Natural killer cell (primary cell): ENCODE results near the gene KCTD16. TPM values are rescaled to one million over a fixed set of nuclear protein-coding genes. Genes with fewer than 3 reads are reported as not detected.

ENCODE experiments used
- ATAC-seq, 3 donors: fragments of 150-1000 bp in 2 of 3; fragments of 200-7000 bp in 1 of 3; cut with Tn5 transposase; 1 replicate in 1 of 3; 2 replicates in 2 of 3; pipeline ENCODE4 v1.10.0; 2021; ENCODE audit warnings: mild to moderate bottlenecking in 2 of 3, moderate library complexity in 2 of 3
- DNase-seq, 2 donors: peaks; one replicate each; pipeline versions ENCODE4 v3.0.0 to v3.0.0-alpha.2; 2013 to 2021; ENCODE audit warnings: mixed read lengths in 1 of 2
- H3K27ac ChIP-seq: one replicate; pipeline ENCODE4 v1.5.1; 2013; ENCODE audit warnings: mild to moderate bottlenecking, low read length
- H3K27me3 ChIP-seq: one replicate; pipeline ENCODE4 v1.6.1; 2013; ENCODE audit warnings: low read length; ENCODE audit not compliant: control insufficient read depth, insufficient read depth
- H3K36me3 ChIP-seq: one replicate; pipeline ENCODE4 v1.6.1; 2013; ENCODE audit warnings: low read length; ENCODE audit not compliant: control insufficient read depth, insufficient read depth
- H3K4me1 ChIP-seq: one replicate; pipeline ENCODE4 v1.6.1; 2013; ENCODE audit warnings: low read length; ENCODE audit not compliant: control insufficient read depth, insufficient read depth
- H3K4me3 ChIP-seq: one replicate; pipeline ENCODE4 v1.5.1; 2013; ENCODE audit warnings: low read length
- H3K9me3 ChIP-seq: one replicate; pipeline ENCODE4 v1.6.1; 2013; ENCODE audit warnings: low read length; ENCODE audit not compliant: control insufficient read depth, insufficient read depth
- H3K27ac Mint-ChIP-seq, 2 donors: one replicate each; pipeline ENCODE4 v1.8.0; 2022; ENCODE audit warnings: mild to moderate bottlenecking in 2 of 2, mixed read lengths in 2 of 2, moderate library complexity in 1 of 2
- H3K27me3 Mint-ChIP-seq, 2 donors: one replicate each; pipeline ENCODE4 v1.8.0; 2022; ENCODE audit warnings: low read depth in 2 of 2, mixed read lengths in 2 of 2
- H3K36me3 Mint-ChIP-seq: one replicate; pipeline ENCODE4 v1.8.0; 2022; ENCODE audit warnings: mixed read lengths
- H3K4me1 Mint-ChIP-seq, 2 donors: one replicate each; pipeline ENCODE4 v1.8.0; 2022; ENCODE audit warnings: mixed read lengths in 2 of 2
- H3K4me3 Mint-ChIP-seq: one replicate; pipeline ENCODE4 v1.8.0; 2022; ENCODE audit warnings: mild to moderate bottlenecking, moderate library complexity, mixed read lengths
- H3K9me3 Mint-ChIP-seq, 2 donors: one replicate each; pipeline ENCODE4 v1.8.0; 2022; ENCODE audit warnings: mixed read lengths in 2 of 2
- WGBS: methylation state at CpG from one replicate; pipeline ENCODE4 v1.1.7; 2013; ENCODE audit warnings: missing lambda C conversion rate; ENCODE audit not compliant: insufficient coverage; 5-methylcytosine and 5-hydroxymethylcytosine counted together
- intact Hi-C: fragments of 100-400 bp; cut with micrococcal nuclease; formaldehyde crosslinking; loops from one replicate; pipeline ENCODE4 v1.14.2; 2022
- total RNA-seq, 4 donors: library from RNA; stranded (reverse); fragments of 120-200 nt in 1 of 4; gene quantifications; one replicate each; pipeline versions ENCODE4 v1.2.3 to v1.2.4, GENCODE V29; 2013 to 2022
- TF ChIP-seq, protein P1 (sequence below): fragments of 200-600 bp; IDR thresholded peaks from one replicate; pipeline ENCODE4 v1.8.0; 2022; ENCODE audit warnings: antibody characterized with exemption

The KCTD16 gene
- total RNA-seq, 3 donors from 2014 or later (not counting 1 experiment from before 2014, with no cell fraction given) = 0.16 TPM; not detected in 2

DNA sequence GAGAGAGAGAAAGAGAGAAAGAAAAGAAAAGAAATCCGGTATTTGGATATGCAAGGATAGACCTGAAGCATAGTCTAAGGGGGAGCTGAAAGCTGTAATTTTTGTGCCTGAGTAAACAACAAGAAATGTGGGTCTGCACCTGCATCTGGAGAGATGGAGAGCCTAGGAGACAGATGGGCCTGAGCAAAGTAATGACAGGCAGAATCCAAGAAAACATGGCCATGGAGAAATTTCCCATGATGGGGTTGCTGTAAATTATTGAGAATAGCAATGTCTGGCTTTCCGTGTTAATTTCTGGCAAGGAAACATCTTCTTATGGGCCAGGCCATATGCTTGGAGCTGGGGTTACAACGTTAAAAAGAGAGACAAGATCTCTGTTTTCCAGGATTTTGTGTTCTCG is 40.4 kb upstream of the KCTD16 start:
- H3K4me3 Mint-ChIP-seq = no peak overlapping the region
- H3K4me1 ChIP-seq = no peaks in the 10 kb centered on the region
- H3K27ac Mint-ChIP-seq = no peak overlapping the region
- 96% methylated on average over 3 of the region's 4 CpGs for WGBS
- peaks cover 13 to 19% of the 10 kb centered on the region in 2 donors for H3K27me3 Mint-ChIP-seq
- H3K9me3 Mint-ChIP-seq = no peaks in the 10 kb centered on the region
- DNase-seq (no peak), ATAC-seq (no peak)
- H3K36me3 ChIP-seq = no peaks in the 10 kb centered on the region
- intact Hi-C loops = no loop called here
- no peaks in the 10 kb centered on the region for H3K9me3 ChIP-seq
- H3K36me3 Mint-ChIP-seq = no peaks in the 10 kb centered on the region
- H3K4me3 ChIP-seq = no peak overlapping the region
- no peaks in the 10 kb centered on the region for H3K27me3 ChIP-seq
- no peak overlapping the region for H3K27ac ChIP-seq
- TF ChIP-seq, protein P1, sequence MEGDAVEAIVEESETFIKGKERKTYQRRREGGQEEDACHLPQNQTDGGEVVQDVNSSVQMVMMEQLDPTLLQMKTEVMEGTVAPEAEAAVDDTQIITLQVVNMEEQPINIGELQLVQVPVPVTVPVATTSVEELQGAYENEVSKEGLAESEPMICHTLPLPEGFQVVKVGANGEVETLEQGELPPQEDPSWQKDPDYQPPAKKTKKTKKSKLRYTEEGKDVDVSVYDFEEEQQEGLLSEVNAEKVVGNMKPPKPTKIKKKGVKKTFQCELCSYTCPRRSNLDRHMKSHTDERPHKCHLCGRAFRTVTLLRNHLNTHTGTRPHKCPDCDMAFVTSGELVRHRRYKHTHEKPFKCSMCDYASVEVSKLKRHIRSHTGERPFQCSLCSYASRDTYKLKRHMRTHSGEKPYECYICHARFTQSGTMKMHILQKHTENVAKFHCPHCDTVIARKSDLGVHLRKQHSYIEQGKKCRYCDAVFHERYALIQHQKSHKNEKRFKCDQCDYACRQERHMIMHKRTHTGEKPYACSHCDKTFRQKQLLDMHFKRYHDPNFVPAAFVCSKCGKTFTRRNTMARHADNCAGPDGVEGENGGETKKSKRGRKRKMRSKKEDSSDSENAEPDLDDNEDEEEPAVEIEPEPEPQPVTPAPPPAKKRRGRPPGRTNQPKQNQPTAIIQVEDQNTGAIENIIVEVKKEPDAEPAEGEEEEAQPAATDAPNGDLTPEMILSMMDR = no peak
- no peaks in the 10 kb centered on the region for H3K4me1 Mint-ChIP-seq

DNA sequence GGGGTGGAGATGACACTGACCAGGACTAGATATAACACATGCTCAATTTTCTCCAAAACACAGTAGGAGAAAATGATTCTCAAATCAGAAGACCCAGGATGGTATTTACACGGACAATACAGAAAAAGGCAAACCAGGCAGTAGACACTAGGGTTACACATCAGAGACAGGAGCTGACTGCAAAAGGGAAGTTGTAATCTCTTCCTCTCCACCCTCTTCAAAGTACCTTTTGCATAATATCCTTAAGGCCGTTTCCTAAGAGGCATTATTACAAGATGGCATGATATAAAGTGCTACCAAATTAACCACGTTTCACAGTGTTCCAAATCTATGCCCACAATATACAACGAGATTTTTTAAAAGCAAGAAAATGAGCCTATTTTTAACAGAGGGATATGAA is 39.4 kb upstream of the KCTD16 start:
- no peaks in the 10 kb centered on the region for H3K9me3 Mint-ChIP-seq
- TF ChIP-seq, protein P1 = no peak
- H3K9me3 ChIP-seq = no peaks in the 10 kb centered on the region
- no peaks in the 10 kb centered on the region for H3K27me3 ChIP-seq
- ATAC-seq = no peak
- H3K4me3 ChIP-seq = no peak overlapping the region
- H3K27me3 Mint-ChIP-seq = peaks cover 19 to 23% of the 10 kb centered on the region in 2 donors
- no peaks in the 10 kb centered on the region for H3K36me3 Mint-ChIP-seq
- peaks cover 0 to 3% of the 10 kb centered on the region in 2 donors for H3K4me1 Mint-ChIP-seq
- no peak for DNase-seq
- no peak overlapping the region for H3K27ac ChIP-seq
- no peaks in the 10 kb centered on the region for H3K4me1 ChIP-seq
- no peaks in the 10 kb centered on the region for H3K36me3 ChIP-seq
- WGBS = 57% methylated on average over 3 of the region's 4 CpGs
- no peak overlapping the region for H3K4me3 Mint-ChIP-seq
- intact Hi-C loops = no loop called here
- no peak overlapping the region for H3K27ac Mint-ChIP-seq

DNA sequence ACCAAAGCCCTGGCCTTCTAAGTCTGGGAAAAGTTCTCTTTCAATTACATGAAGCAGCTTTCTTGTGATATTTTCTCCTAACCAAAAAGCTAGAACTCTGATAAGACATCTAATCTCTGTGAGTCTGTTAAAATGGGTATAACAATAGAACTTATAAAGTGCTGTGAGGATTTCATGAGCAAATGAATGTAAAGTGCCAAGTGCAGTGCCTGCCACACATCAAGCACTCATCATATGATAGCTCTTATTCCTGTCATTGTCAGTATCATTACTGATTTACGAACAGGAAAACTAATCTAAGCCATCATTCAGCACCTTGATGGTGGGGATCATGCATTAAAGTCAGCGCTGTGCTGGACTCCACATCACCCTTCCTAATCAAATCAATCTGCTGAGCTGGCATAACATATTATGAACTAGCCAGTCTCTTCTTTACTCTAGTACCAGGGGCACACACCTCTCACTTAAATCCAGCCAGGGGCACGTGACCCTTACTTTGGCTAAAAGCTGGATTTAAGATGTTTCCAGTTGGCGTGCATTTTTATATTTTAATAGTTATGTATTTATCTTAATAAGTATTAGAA is 37.5 kb upstream of the KCTD16 start:
- no peaks in the 10 kb centered on the region for H3K9me3 Mint-ChIP-seq
- no peak overlapping the region for H3K4me3 Mint-ChIP-seq
- H3K4me3 ChIP-seq = no peak overlapping the region
- H3K9me3 ChIP-seq = no peaks in the 10 kb centered on the region
- H3K36me3 ChIP-seq = no peaks in the 10 kb centered on the region
- H3K27me3 Mint-ChIP-seq = peaks cover 22 to 38% of the 10 kb centered on the region in 2 donors
- intact Hi-C loops = no loop called here
- H3K27me3 ChIP-seq = no peaks in the 10 kb centered on the region
- no peak overlapping the region for H3K27ac Mint-ChIP-seq
- ATAC-seq (no peak), DNase-seq (no peak)
- no peaks in the 10 kb centered on the region for H3K4me1 ChIP-seq
- H3K4me1 Mint-ChIP-seq = peaks cover 0 to 3% of the 10 kb centered on the region in 2 donors
- no peaks in the 10 kb centered on the region for H3K36me3 Mint-ChIP-seq
- H3K27ac ChIP-seq = no peak overlapping the region
- TF ChIP-seq, protein P1 = no peak
- 94% methylated on average over 2 of the region's 4 CpGs for WGBS
